T-helper 17 cell (primary cell): ENCODE measurements around the gene SLC6A11. TPM values are rescaled to one million over a fixed set of nuclear protein-coding genes. Genes with fewer than 3 reads are reported as not detected.

Experiments
- ATAC-seq: fragments of 150-1000 bp; cut with Tn5 transposase; 2 replicates; pipeline ENCODE4 v1.10.0; 2021; ENCODE audit warnings: mild to moderate bottlenecking, moderate library complexity
- DNase-seq, 3 donors: peaks; one replicate each; pipeline versions ENCODE4 v3.0.0 to v3.0.0-alpha.2; 2020 to 2021
- H3K9me3 ChIP-seq: one replicate; pipeline ENCODE4 v1.7.0; 2013; ENCODE audit warnings: low read length, mild to moderate bottlenecking; ENCODE audit not compliant: control insufficient read depth, poor library complexity, severe bottlenecking
- H3K27ac Mint-ChIP-seq: one replicate; pipeline ENCODE4 v1.8.0; 2022; ENCODE audit warnings: mild to moderate bottlenecking, moderate library complexity, mixed read lengths
- H3K27me3 Mint-ChIP-seq: one replicate; pipeline ENCODE4 v1.8.0; 2022; ENCODE audit warnings: mixed read lengths
- H3K36me3 Mint-ChIP-seq: one replicate; pipeline ENCODE4 v1.8.0; 2022; ENCODE audit warnings: low read depth, mixed read lengths
- H3K4me1 Mint-ChIP-seq: one replicate; pipeline ENCODE4 v1.8.0; 2022; ENCODE audit warnings: mild to moderate bottlenecking, mixed read lengths
- H3K4me3 Mint-ChIP-seq: one replicate; pipeline ENCODE4 v1.8.0; 2022; ENCODE audit warnings: mild to moderate bottlenecking, moderate library complexity, mixed read lengths
- total RNA-seq, 4 donors: library from RNA in 2 of 4; stranded (reverse) in 2 of 4; gene quantifications; one replicate each; pipeline ENCODE4 v1.2.3 and lab custom pipeline; 2022 to 2026

The SLC6A11 gene
- total RNA-seq, 2 donors from 2014 or later: not detected

DNA sequence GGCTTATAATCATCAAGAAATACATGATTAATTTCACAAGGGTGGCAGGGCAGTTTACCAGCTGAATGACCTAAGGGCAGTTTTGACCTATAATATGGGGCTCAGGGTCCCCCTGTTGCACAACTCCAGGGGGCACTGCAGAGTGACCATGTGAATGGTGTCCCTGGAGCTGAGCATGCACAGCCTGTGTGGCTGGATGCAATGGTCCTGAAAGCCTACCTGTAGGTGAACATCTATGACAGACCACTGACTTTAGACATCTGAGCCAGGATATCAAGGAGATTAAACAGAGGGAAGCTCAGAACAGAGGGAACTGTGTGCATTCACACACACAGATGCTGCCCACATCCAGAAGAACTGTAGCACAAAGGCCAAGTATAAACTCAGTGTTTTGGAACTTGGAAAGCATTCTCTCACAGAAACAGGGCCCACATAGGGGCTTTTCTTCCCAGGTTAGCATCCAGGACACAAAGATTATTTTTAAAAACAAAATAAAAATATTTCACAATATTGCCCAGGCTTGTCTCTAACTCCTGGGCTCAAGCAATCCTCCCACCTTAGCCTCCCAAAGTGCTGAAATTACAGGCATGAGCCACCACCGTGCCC, 7.8 kb upstream of the SLC6A11 start:
- no peaks in the 10 kb centered on the region for H3K36me3 Mint-ChIP-seq
- H3K27ac Mint-ChIP-seq: no peak overlapping the region
- no peaks in the 10 kb centered on the region for H3K4me1 Mint-ChIP-seq
- peaks cover 51% of the 10 kb centered on the region for H3K27me3 Mint-ChIP-seq
- ATAC-seq: no peak
- no peak for DNase-seq
- H3K9me3 ChIP-seq: no peaks in the 10 kb centered on the region
- no peak overlapping the region for H3K4me3 Mint-ChIP-seq

DNA sequence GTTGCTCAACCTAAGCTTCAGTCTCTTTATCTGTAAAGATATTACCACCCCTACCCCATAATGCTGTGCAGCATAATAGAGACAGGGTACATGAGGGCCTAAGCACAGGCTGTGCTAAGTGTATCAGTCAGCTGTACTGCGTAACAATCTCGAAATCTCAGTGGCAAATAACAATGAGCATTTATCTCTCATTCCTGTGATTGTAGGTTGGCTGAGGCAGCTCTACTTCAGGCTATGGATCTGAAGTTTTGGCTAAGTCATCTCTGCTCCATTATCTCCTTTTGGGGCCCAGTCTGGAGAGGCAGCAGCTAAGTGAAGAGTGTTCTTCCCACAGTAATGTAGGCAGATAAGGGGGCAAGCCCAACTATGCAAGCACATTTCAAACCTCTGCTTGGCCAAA, 7.1 kb upstream of the SLC6A11 start:
- Mint-ChIP-seq H3K4me3 (no peak overlapping the region), H3K27me3 (peaks cover 53% of the 10 kb centered on the region), H3K4me1 (no peaks in the 10 kb centered on the region), H3K27ac (no peak overlapping the region), H3K36me3 (no peaks in the 10 kb centered on the region)
- H3K9me3 ChIP-seq: no peaks in the 10 kb centered on the region
- no peak for DNase-seq
- ATAC-seq: no peak

DNA sequence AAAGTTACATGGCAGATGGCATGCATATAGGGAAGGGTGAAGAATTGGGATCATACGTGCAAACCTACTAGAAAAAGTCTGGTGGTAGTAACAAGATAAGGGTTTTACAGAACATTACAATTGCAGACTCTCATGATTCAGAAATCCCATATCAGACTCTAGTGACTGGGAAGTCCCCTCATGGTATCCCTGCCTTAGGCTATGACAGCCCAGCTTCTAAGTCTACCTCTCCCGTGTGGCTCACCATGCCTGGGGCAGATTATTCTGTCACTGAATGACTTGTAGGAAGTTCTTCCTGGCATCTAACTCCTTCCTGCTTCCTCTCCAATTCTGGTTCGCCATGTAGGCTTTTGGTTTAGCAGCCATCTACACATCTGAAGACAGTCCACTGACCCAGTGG, 5.7 kb upstream of the SLC6A11 start:
- no peaks in the 10 kb centered on the region for H3K9me3 ChIP-seq
- DNase-seq (no peak), ATAC-seq (no peak)
- no peak overlapping the region for H3K27ac Mint-ChIP-seq
- peaks cover 54% of the 10 kb centered on the region for H3K27me3 Mint-ChIP-seq
- H3K36me3 Mint-ChIP-seq: no peaks in the 10 kb centered on the region
- no peaks in the 10 kb centered on the region for H3K4me1 Mint-ChIP-seq
- H3K4me3 Mint-ChIP-seq: no peak overlapping the region

DNA sequence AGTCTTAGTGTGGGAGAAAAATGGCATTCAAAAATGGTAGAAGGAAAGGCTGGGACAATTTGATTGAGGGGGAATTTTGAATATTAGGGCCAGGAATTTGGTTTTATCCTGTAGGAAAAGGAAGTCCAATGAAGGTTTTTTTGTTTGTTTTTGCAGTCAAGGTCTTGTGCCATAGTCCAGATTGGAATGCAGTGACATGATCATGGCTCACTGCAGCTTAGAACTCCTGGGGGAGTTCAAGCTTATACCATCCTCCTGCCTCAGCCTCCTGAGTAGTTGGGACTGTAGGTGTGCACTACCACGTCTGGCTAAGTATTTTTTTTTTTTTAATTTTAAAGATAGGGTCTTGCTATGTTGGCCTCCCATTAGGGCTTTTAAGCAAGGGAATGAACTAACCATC, 2.6 kb upstream of the SLC6A11 start:
- Mint-ChIP-seq H3K27me3 (peaks cover 47% of the 10 kb centered on the region), H3K4me3 (no peak overlapping the region), H3K27ac (no peak overlapping the region), H3K36me3 (no peaks in the 10 kb centered on the region), H3K4me1 (no peaks in the 10 kb centered on the region)
- DNase-seq (no peak), ATAC-seq (no peak)
- H3K9me3 ChIP-seq: no peaks in the 10 kb centered on the region

DNA sequence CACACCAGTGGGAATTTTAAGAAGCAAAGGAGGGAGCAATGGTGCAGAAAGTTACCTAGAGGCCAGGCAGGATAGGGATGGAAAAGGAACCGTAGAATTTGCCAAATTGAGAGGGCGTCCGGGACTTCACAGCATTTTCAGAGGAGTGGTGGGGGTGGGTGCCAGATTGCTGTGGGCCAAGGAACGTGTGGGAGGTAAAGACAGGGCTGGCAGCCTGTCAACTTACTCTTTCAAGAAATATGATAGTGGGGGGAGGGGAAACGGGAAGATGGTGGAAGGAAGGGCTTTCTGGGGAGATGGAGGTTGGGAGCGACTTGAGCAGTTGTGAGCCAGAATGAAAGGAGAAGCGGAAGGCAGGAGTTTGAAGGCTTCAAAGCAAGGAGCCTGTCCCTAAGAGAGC, 1.4 kb upstream of the SLC6A11 start:
- ATAC-seq (no peak), DNase-seq (no peak)
- H3K36me3 Mint-ChIP-seq: no peaks in the 10 kb centered on the region
- no peak overlapping the region for H3K27ac Mint-ChIP-seq
- H3K4me1 Mint-ChIP-seq: no peaks in the 10 kb centered on the region
- H3K4me3 Mint-ChIP-seq: no peak overlapping the region
- no peaks in the 10 kb centered on the region for H3K9me3 ChIP-seq
- H3K27me3 Mint-ChIP-seq: peaks cover 59% of the 10 kb centered on the region

DNA sequence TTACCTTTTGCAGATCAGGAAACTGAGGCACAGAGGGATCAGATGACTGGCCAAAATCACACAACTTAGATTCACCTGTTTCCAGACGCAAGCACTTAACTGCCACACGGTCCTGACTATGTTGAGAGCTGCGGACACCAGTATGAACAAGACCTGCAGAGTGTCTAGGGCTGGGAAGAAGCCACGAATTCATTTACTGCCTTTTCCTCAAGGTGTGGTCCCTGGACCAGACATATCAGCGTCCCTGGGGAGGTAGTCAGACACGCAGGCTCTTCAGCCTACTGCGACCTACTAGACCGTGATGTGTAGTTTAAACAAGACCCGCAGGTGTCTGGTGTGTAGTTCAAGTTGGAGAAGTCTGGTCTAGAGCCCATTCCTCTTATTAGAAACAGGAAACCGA, 541 bp upstream of the SLC6A11 start:
- Mint-ChIP-seq H3K4me1 (no peaks in the 10 kb centered on the region), H3K27me3 (peaks cover 61% of the 10 kb centered on the region), H3K36me3 (no peaks in the 10 kb centered on the region), H3K27ac (no peak overlapping the region), H3K4me3 (no peak overlapping the region)
- H3K9me3 ChIP-seq: no peaks in the 10 kb centered on the region
- ATAC-seq: no peak
- DNase-seq: no peak

DNA sequence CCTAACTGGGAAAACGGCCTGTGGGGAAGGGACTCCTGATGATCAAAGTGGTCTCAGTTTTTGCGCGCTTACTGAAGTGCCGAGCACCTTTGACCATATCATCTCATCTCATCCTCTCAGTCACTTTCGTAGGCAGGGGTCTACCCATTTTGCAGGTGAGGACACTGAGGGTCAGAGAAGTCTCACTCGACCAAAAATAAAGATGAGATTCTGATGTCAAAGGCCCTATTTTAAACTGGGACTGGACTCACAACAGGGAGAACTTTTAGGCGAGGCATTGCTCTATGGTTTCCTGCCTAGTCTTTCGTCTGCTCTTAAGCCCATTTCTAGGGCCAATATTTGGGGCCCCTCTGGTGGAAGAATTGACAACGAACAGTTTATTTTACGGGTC, 830 bp downstream of the SLC6A11 start:
- H3K27ac Mint-ChIP-seq: no peak overlapping the region
- no peaks in the 10 kb centered on the region for H3K4me1 Mint-ChIP-seq

DNA sequence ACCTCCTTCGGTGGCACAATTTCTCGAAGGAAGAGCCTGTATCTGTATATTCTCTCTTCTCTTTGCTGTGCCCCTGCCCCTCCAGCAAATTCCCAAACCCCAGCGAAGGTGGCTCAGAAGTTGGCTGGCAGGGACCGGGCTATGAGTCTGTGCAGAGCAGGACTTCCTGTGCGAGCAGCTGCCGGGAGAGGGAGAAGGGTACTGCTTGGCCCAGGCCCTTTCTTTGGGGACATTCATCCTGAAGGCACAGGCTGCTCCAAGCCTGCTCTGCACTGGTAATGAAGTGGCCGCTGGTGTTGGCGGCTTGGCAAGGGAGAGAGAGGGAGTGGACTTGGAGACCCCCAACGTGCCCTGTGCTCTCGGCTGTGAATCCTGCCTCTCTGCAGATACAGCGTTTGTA, 1.5 kb downstream of the SLC6A11 start:
- no peak for DNase-seq
- H3K27ac Mint-ChIP-seq: no peak overlapping the region

More for the DNA sequence above, 830 bp downstream of the SLC6A11 start:
- ATAC-seq: no peak
- no peak overlapping the region for H3K4me3 Mint-ChIP-seq
- peaks cover 57% of the 10 kb centered on the region for H3K27me3 Mint-ChIP-seq
- DNase-seq: no peak
- no peaks in the 10 kb centered on the region for H3K9me3 ChIP-seq
- no peaks in the 10 kb centered on the region for H3K36me3 Mint-ChIP-seq

DNA sequence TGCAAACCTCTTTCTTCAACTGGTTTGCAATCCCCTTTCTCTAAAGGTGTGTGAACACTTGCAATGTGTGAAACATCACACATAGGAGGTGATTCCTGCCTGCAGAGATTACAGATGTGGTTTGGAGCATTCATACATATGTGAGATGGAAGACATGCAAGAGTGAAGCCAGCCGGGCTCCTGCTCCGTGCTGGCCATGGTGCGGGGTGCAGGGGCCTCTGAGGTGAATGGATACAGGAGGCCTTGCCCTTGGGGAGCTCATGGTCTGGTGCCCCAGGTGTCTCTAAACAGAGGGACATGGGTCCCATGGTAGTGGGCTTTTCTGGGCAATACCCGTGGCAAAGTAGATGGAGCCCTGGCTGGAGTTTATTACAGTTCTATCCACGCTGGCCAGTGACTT, 6.0 kb downstream of the SLC6A11 start:
- no peaks in the 10 kb centered on the region for H3K4me1 Mint-ChIP-seq
- ATAC-seq: no peak

More for the DNA sequence above, 1.5 kb downstream of the SLC6A11 start:
- peaks cover 57% of the 10 kb centered on the region for H3K27me3 Mint-ChIP-seq
- H3K4me1 Mint-ChIP-seq: no peaks in the 10 kb centered on the region
- no peak overlapping the region for H3K4me3 Mint-ChIP-seq
- no peak for ATAC-seq
- H3K9me3 ChIP-seq: no peaks in the 10 kb centered on the region
- no peaks in the 10 kb centered on the region for H3K36me3 Mint-ChIP-seq

DNA sequence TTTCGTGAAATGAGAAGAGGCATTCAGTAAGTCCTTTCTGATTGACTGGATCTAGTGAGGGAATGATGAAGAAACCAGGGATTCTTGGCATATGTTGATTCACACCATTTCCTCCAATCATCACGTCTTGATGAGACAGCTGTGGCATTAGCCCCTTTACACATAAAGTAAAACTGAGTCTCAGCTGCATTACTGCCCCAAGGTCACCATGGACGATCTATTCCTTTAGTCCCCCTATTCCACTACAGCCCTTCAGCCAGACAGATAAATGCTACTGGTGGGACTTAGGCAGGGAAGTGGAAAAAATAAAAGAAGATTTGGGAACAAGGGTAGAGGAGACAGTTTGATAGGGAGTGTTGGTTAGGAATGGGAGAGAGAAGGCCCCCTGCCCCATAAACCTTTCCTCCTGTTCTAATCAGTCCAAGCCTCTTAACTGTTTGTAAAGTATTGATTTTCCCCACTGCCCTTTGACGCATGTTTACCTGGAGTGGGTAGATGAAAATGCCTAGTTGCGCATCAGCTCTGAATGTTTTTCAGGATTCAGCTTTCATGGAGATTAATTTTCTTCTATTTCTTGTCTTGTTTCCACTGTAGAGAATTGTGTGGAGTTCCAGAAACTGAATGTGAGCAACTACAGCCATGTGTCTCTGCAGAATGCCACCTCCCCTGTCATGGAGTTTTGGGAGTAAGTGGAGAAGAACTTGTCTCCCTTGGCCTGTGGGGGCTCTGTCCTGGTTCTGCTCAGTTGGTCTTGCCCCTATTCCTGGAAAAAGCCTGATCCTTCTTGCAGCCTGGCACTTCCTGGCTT, 6.9 kb downstream of the SLC6A11 start:
- H3K27me3 Mint-ChIP-seq: peaks cover 58% of the 10 kb centered on the region
- H3K36me3 Mint-ChIP-seq: no peaks in the 10 kb centered on the region

More for the DNA sequence above, 6.0 kb downstream of the SLC6A11 start:
- H3K27ac Mint-ChIP-seq: no peak overlapping the region
- no peaks in the 10 kb centered on the region for H3K36me3 Mint-ChIP-seq
- peaks cover 60% of the 10 kb centered on the region for H3K27me3 Mint-ChIP-seq
- no peak overlapping the region for H3K4me3 Mint-ChIP-seq
- no peak for DNase-seq
- H3K9me3 ChIP-seq: no peaks in the 10 kb centered on the region

DNA sequence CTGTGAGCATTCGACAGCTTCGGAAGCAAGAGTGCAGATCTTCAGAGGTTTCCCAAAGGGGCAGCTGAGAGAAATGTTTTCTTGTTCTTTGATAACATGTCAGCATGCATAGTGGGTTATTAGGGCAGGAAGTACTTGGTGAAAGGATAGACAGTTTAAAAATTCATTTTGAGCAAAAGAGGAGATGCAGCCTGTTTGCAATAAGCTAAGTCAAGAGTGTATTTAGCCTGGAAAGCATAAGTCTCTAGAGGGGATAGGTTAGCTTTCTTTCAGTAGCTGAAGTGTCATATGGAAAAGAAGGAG, 7.4 kb downstream of the SLC6A11 start:
- H3K9me3 ChIP-seq: no peaks in the 10 kb centered on the region
- Mint-ChIP-seq H3K4me3 (no peak overlapping the region), H3K36me3 (no peaks in the 10 kb centered on the region), H3K27me3 (peaks cover 61% of the 10 kb centered on the region), H3K27ac (no peak overlapping the region), H3K4me1 (no peaks in the 10 kb centered on the region)
- DNase-seq (no peak), ATAC-seq (no peak)

More for the DNA sequence above, 6.9 kb downstream of the SLC6A11 start:
- H3K4me1 Mint-ChIP-seq: no peaks in the 10 kb centered on the region
- H3K4me3 Mint-ChIP-seq: no peak overlapping the region
- ATAC-seq (no peak), DNase-seq (no peak)
- H3K9me3 ChIP-seq: no peaks in the 10 kb centered on the region
- H3K27ac Mint-ChIP-seq: no peak overlapping the region

DNA sequence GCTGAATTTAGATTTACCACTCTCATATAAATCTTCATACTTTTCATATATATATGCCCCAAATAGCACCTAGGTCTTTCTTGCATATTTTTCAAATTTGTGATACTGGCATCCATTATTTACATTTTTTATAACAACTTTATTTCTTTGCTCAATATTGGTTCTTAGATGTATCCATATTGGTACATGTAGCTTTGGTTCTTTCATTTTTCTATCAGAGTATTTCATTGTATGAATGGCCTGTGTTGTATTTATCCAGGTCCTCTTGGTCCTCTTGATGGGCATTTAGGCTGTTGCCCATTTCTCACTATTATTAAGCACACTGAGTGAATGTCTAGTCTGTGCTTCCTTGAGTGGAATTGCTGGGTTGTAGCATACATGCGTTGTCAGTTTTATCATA, 8.4 kb downstream of the SLC6A11 start:
- H3K27me3 Mint-ChIP-seq: peaks cover 56% of the 10 kb centered on the region
- no peak overlapping the region for H3K4me3 Mint-ChIP-seq
- ATAC-seq (no peak), DNase-seq (no peak)
- H3K9me3 ChIP-seq: no peaks in the 10 kb centered on the region
- no peaks in the 10 kb centered on the region for H3K4me1 Mint-ChIP-seq
- no peak overlapping the region for H3K27ac Mint-ChIP-seq
- H3K36me3 Mint-ChIP-seq: no peaks in the 10 kb centered on the region

DNA sequence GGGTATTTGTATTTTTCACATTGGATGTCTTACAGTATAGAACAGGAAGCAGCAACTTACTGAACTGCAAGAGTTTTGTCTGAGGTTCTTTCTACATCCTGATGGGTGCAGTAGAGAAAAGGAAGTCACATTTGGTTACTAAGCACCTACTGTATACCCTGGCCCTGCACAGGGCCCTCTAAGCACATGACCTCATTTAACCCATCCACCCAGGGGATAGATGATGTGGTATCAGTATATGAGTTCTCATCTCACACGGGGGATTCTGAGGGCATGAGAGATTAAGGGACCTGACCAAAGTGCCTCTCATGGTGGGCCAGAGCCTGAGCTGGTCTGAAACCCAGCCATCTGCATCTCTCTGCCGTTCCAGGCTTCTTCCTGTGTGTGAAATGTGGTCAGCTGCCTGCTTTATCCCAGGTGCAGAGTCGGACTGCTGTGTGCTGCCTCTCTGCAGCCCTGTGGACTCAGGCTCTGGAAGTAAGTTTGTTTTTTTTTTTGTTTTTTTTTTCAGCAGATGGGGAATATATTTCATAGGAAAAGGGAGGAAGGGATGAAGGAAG, 17.9 kb downstream of the SLC6A11 start:
- Mint-ChIP-seq H3K4me1 (peaks cover 4% of the 10 kb centered on the region), H3K27me3 (peaks cover 58% of the 10 kb centered on the region), H3K36me3 (no peaks in the 10 kb centered on the region), H3K27ac (no peak overlapping the region), H3K4me3 (no peak overlapping the region)
- no peaks in the 10 kb centered on the region for H3K9me3 ChIP-seq
- ATAC-seq (no peak), DNase-seq (no peak)

DNA sequence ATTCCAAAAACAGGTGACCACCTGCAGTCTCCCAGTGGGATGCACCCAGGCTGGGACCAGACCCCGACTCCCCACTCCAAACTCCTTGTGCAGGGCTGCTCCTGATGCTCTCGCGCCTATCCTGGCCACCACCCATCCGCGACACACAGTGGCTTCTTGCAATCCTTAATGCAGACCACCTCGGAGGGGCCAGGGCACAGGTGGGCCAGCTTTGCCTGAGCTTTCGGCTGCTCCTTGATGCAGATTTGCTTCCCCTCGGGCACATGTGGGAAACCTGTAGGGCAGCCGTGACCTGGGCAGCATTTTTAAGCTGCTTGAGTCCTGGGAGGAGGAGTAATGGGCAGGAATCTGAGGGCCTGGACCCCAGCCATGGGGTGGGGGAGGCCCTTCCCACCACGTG, 18.9 kb downstream of the SLC6A11 start:
- DNase-seq (no peak), ATAC-seq (no peak)
- no peaks in the 10 kb centered on the region for H3K9me3 ChIP-seq
- H3K27ac Mint-ChIP-seq: no peak overlapping the region
- peaks cover 4% of the 10 kb centered on the region for H3K4me1 Mint-ChIP-seq
- peaks cover 3% of the 10 kb centered on the region for H3K36me3 Mint-ChIP-seq
- no peak overlapping the region for H3K4me3 Mint-ChIP-seq
- peaks cover 63% of the 10 kb centered on the region for H3K27me3 Mint-ChIP-seq
